Mesenchymal stem cell (in vitro differentiated cells and primary cell): Measurements from ENCODE around the gene SLC12A1.

Experiments
- DNase-seq: peaks from one replicate; pipeline ENCODE4 v3.0.0-alpha.2; 2013
- H2AFZ ChIP-seq: one replicate; pipeline ENCODE4 v1.6.1; 2013; ENCODE audit warnings: low read depth, mild to moderate bottlenecking, control low read depth, inconsistent platforms, low read length, moderate library complexity
- H2AK5ac ChIP-seq: 2 replicates; pipeline ENCODE4 v1.6.1; 2013; ENCODE audit warnings: low read length, moderate library complexity, mild to moderate bottlenecking, inconsistent platforms; ENCODE audit not compliant: severe bottlenecking
- H2BK120ac ChIP-seq: one replicate; pipeline ENCODE4 v1.6.1; 2013; ENCODE audit warnings: low read depth, mild to moderate bottlenecking, inconsistent platforms, low read length, moderate library complexity
- H2BK12ac ChIP-seq, 2 experiments: one replicate each; pipeline ENCODE4 v1.6.1; 2013; ENCODE audit warnings: inconsistent platforms in 2 of 2, low read length in 2 of 2, mild to moderate bottlenecking in 2 of 2, moderate library complexity in 2 of 2, control low read depth in 1 of 2
- H2BK15ac ChIP-seq: one replicate; pipeline ENCODE4 v1.6.1; 2013; ENCODE audit warnings: mild to moderate bottlenecking, low read depth, inconsistent platforms; ENCODE audit not compliant: poor library complexity, severe bottlenecking
- H2BK5ac ChIP-seq: 2 replicates; pipeline ENCODE4 v1.6.1; 2013; ENCODE audit warnings: low read depth, mild to moderate bottlenecking, low read length, control low read depth, inconsistent platforms; ENCODE audit not compliant: poor library complexity, severe bottlenecking
- H3K14ac ChIP-seq, 2 experiments: one replicate each; pipeline ENCODE4 v1.6.1; 2013; ENCODE audit warnings: inconsistent platforms in 2 of 2, low read length in 2 of 2, control low read depth in 1 of 2, mild to moderate bottlenecking in 1 of 2, moderate library complexity in 1 of 2
- H3K18ac ChIP-seq, 2 experiments: one replicate each; pipeline ENCODE4 v1.6.1; 2013; ENCODE audit warnings: inconsistent platforms in 2 of 2, low read length in 2 of 2, control low read depth in 1 of 2, low read depth in 1 of 2, mild to moderate bottlenecking in 1 of 2
- H3K23ac ChIP-seq, 2 experiments: one replicate each; pipeline ENCODE4 v1.6.1; 2013; ENCODE audit warnings: inconsistent platforms in 2 of 2, low read length in 2 of 2, mild to moderate bottlenecking in 2 of 2, moderate library complexity in 2 of 2, control low read depth in 1 of 2
- H3K27ac ChIP-seq: 2 replicates; pipeline ENCODE4 v1.5.1; 2013; ENCODE audit warnings: mild to moderate bottlenecking, moderate library complexity, low read length, control low read depth, inconsistent platforms; ENCODE audit not compliant: poor library complexity, severe bottlenecking
- H3K27me3 ChIP-seq, 2 experiments: 2 replicates each; pipeline versions ENCODE4 v1.6.1 to v1.7.0; 2013; ENCODE audit warnings: low read length in 2 of 2, mild to moderate bottlenecking in 2 of 2, moderate library complexity in 2 of 2, control low read depth in 1 of 2, inconsistent platforms in 1 of 2; ENCODE audit not compliant: control insufficient read depth in 1 of 2, insufficient read depth in 1 of 2
- H3K36me3 ChIP-seq, 2 experiments: 2 replicates each; pipeline versions ENCODE4 v1.6.1 to v1.7.0; 2013; ENCODE audit warnings: low read length in 2 of 2, control low read depth in 1 of 2, inconsistent platforms in 1 of 2, low read depth in 1 of 2, mild to moderate bottlenecking in 1 of 2; ENCODE audit not compliant: insufficient read depth in 2 of 2, control insufficient read depth in 1 of 2
- H3K4ac ChIP-seq, 2 experiments: one replicate each; pipeline ENCODE4 v1.6.1; 2013; ENCODE audit warnings: inconsistent platforms in 2 of 2, low read length in 2 of 2, mild to moderate bottlenecking in 2 of 2, moderate library complexity in 2 of 2, control low read depth in 1 of 2, low read depth in 1 of 2
- H3K4me1 ChIP-seq: 2 replicates; pipeline ENCODE4 v1.6.1; 2013; ENCODE audit warnings: low read depth, low read length, control low read depth; ENCODE audit not compliant: control insufficient read depth, insufficient read depth
- H3K4me2 ChIP-seq: 2 replicates; pipeline ENCODE4 v1.6.1; 2013; ENCODE audit warnings: low read length, mild to moderate bottlenecking, inconsistent platforms; ENCODE audit not compliant: poor library complexity, severe bottlenecking
- H3K4me3 ChIP-seq, 2 experiments: 2 replicates each; pipeline versions ENCODE4 v1.5.1 to v1.7.0; 2013; ENCODE audit warnings: low read length in 2 of 2, mild to moderate bottlenecking in 2 of 2, control low read depth in 1 of 2, low read depth in 1 of 2; ENCODE audit not compliant: insufficient read depth in 1 of 2
- H3K79me1 ChIP-seq: replicated peaks from 2 replicates; pipeline ENCODE4 v1.6.1; 2013; ENCODE audit warnings: mild to moderate bottlenecking, control low read depth, low read length, inconsistent platforms; ENCODE audit not compliant: poor library complexity, severe bottlenecking
- H3K9ac ChIP-seq: 2 replicates; pipeline ENCODE4 v1.7.0; 2013; ENCODE audit warnings: mild to moderate bottlenecking, low read length, moderate library complexity
- H3K9me3 ChIP-seq: 2 replicates; pipeline ENCODE4 v1.7.0; 2013; ENCODE audit warnings: mild to moderate bottlenecking, low read length; ENCODE audit not compliant: control insufficient read depth
- H4K8ac ChIP-seq: one replicate; pipeline ENCODE4 v1.6.1; 2013; ENCODE audit warnings: inconsistent platforms, mild to moderate bottlenecking, low read length, moderate library complexity
- H4K91ac ChIP-seq: one replicate; pipeline ENCODE4 v1.6.1; 2013; ENCODE audit warnings: mild to moderate bottlenecking, low read length, inconsistent platforms
- WGBS: methylation state at CpG from one replicate; pipeline ENCODE4 v1.1.7; 2013; ENCODE audit warnings: mixed read lengths; 5-methylcytosine and 5-hydroxymethylcytosine counted together

The SLC12A1 gene

GRCh38 chr15:48315041-48315440, 108.9 kb downstream of the SLC12A1 start:
- WGBS, result 80% methylated on average over 10 of the region's 10 CpGs
- H3K27me3 ChIP-seq, result no peaks in the 10 kb centered on the region
- no peaks in the 10 kb centered on the region for H3K36me3 ChIP-seq
- H3K9me3 ChIP-seq, result no peaks in the 10 kb centered on the region
- H4K91ac ChIP-seq, result no peak overlapping the region
- no peaks in the 10 kb centered on the region for H3K79me1 ChIP-seq
- no peak overlapping the region for H3K4ac ChIP-seq
- no peak overlapping the region for H3K9ac ChIP-seq
- DNase-seq, result no peak
- no peak overlapping the region for H2BK120ac ChIP-seq
- H3K4me2 ChIP-seq, result no peak overlapping the region
- no peak overlapping the region for H2BK15ac ChIP-seq
- H2BK5ac ChIP-seq, result no peak overlapping the region
- H2BK12ac ChIP-seq, result no peak overlapping the region
- H3K4me3 ChIP-seq, result no peak overlapping the region
- H3K23ac ChIP-seq, result no peak overlapping the region
- no peak overlapping the region for H3K14ac ChIP-seq
- H3K18ac ChIP-seq, result no peak overlapping the region
- no peak overlapping the region for H2AK5ac ChIP-seq
- no peaks in the 10 kb centered on the region for H3K4me1 ChIP-seq
- H2AFZ ChIP-seq, result no peak overlapping the region
- no peak overlapping the region for H3K27ac ChIP-seq
- no peak overlapping the region for H4K8ac ChIP-seq

GRCh38 chr15:48317221-48317620, 111.1 kb downstream of the SLC12A1 start:
- no peak overlapping the region for H2BK15ac ChIP-seq
- no peak overlapping the region for H2BK5ac ChIP-seq
- H3K4me2 ChIP-seq, result no peak overlapping the region
- no peak overlapping the region for H3K27ac ChIP-seq
- H3K9ac ChIP-seq, result no peak overlapping the region
- H2BK12ac ChIP-seq, result no peak overlapping the region
- H3K14ac ChIP-seq, result no peak overlapping the region
- H3K27me3 ChIP-seq, result no peaks in the 10 kb centered on the region
- H4K8ac ChIP-seq, result no peak overlapping the region
- DNase-seq, result no peak
- no peak overlapping the region for H3K4me3 ChIP-seq
- H2AFZ ChIP-seq, result no peak overlapping the region
- 90% methylated on average over 2 of the region's 2 CpGs for WGBS
- H2BK120ac ChIP-seq, result no peak overlapping the region
- no peak overlapping the region for H3K23ac ChIP-seq
- H3K9me3 ChIP-seq, result no peaks in the 10 kb centered on the region
- H4K91ac ChIP-seq, result no peak overlapping the region
- H3K18ac ChIP-seq, result no peak overlapping the region
- no peak overlapping the region for H3K4ac ChIP-seq
- no peak overlapping the region for H2AK5ac ChIP-seq
- H3K79me1 ChIP-seq, result no peaks in the 10 kb centered on the region
- H3K36me3 ChIP-seq, result no peaks in the 10 kb centered on the region
- no peaks in the 10 kb centered on the region for H3K4me1 ChIP-seq

GRCh38 chr15:48318131-48318530, 112.0 kb downstream of the SLC12A1 start:
- Histone ChIP-seq H3K36me3 (no peaks in the 10 kb centered on the region), H3K9me3 (no peaks in the 10 kb centered on the region), H3K4me2 (no peak overlapping the region), H3K27ac (no peak overlapping the region), H3K14ac (no peak overlapping the region), H2AK5ac (no peak overlapping the region), H3K27me3 (no peaks in the 10 kb centered on the region), H3K18ac (no peak overlapping the region), H3K9ac (no peak overlapping the region), H2BK15ac (no peak overlapping the region), H4K91ac (no peak overlapping the region), H3K79me1 (no peaks in the 10 kb centered on the region), H2BK5ac (no peak overlapping the region), H2BK12ac (no peak overlapping the region), H2BK120ac (no peak overlapping the region), H4K8ac (no peak overlapping the region), H3K4ac (no peak overlapping the region), H3K4me3 (no peak overlapping the region), H3K23ac (no peak overlapping the region), H2AFZ (no peak overlapping the region), H3K4me1 (no peaks in the 10 kb centered on the region)
- 68% methylated on average over 4 of the region's 6 CpGs for WGBS
- DNase-seq, result no peak

- H3K23ac ChIP-seq, result no peak overlapping the region
- no peak overlapping the region for H4K91ac ChIP-seq
- H3K4ac ChIP-seq, result no peak overlapping the region
- no peak overlapping the region for H2BK5ac ChIP-seq
- no peak overlapping the region for H2AK5ac ChIP-seq
- H2BK15ac ChIP-seq, result no peak overlapping the region
- H3K27me3 ChIP-seq, result no peaks in the 10 kb centered on the region
- no peak overlapping the region for H2AFZ ChIP-seq
- H3K36me3 ChIP-seq, result no peaks in the 10 kb centered on the region
- H4K8ac ChIP-seq, result no peak overlapping the region
- WGBS, result 97% methylated on average over 7 of the region's 7 CpGs
- no peaks in the 10 kb centered on the region for H3K79me1 ChIP-seq
- no peak overlapping the region for H3K27ac ChIP-seq
- no peak overlapping the region for H2BK12ac ChIP-seq
- H3K4me3 ChIP-seq, result no peak overlapping the region
- no peak overlapping the region for H3K14ac ChIP-seq
- no peaks in the 10 kb centered on the region for H3K9me3 ChIP-seq
- H3K9ac ChIP-seq, result no peak overlapping the region
- no peak for DNase-seq
- no peak overlapping the region for H3K18ac ChIP-seq
- H3K4me1 ChIP-seq, result no peaks in the 10 kb centered on the region
- no peak overlapping the region for H2BK120ac ChIP-seq
- no peak overlapping the region for H3K4me2 ChIP-seq
Measured at GRCh38 chr15:48323294-48323693, 117.2 kb downstream of the SLC12A1 start.
